Spleen (tissue), 11 donors: Measurements from ENCODE around the gene KCNMB4. TPM values are rescaled to one million over a fixed set of nuclear protein-coding genes. Genes with fewer than 3 reads are reported as not detected.

Source experiments
- DNase-seq: peaks from one replicate; pipeline ENCODE4 v3.0.0-alpha.2; 2020
- H3K27ac ChIP-seq, 8 donors: fragments of 200-600 bp; sonication (generic) in 7 of 8; 1 replicate in 4 of 8; 2 replicates in 4 of 8; pipeline versions ENCODE4 v1.5.0 to v1.8.0; 2016 to 2021; ENCODE audit warnings: inconsistent platforms in 4 of 8, mild to moderate bottlenecking in 4 of 8, moderate library complexity in 1 of 8
- H3K27me3 ChIP-seq, 7 donors: fragments of 200-600 bp; sonication (generic) in 6 of 7; replicated peaks in 1 of 7; 1 replicate in 4 of 7; 2 replicates in 3 of 7; pipeline versions ENCODE4 v1.5.0 to v1.8.0; 2016 to 2021; ENCODE audit warnings: inconsistent platforms in 3 of 7, mild to moderate bottlenecking in 1 of 7
- H3K36me3 ChIP-seq, 6 donors: fragments of 200-600 bp; sonication (generic) in 5 of 6; 1 replicate in 4 of 6; 2 replicates in 2 of 6; pipeline versions ENCODE4 v1.5.0 to v1.8.0; 2016 to 2021; ENCODE audit warnings: inconsistent platforms in 2 of 6
- H3K4me1 ChIP-seq, 6 donors: fragments of 200-600 bp; sonication (generic) in 5 of 6; 1 replicate in 3 of 6; 2 replicates in 3 of 6; pipeline versions ENCODE4 v1.5.0 to v1.8.0; 2016 to 2021; ENCODE audit warnings: inconsistent platforms in 3 of 6
- H3K4me3 ChIP-seq, 8 donors: fragments of 200-600 bp; sonication (generic) in 7 of 8; 1 replicate in 4 of 8; 2 replicates in 4 of 8; pipeline versions ENCODE4 v1.5.0 to v1.8.0; 2016 to 2021; ENCODE audit warnings: inconsistent platforms in 4 of 8, mild to moderate bottlenecking in 4 of 8, moderate library complexity in 2 of 8
- H3K9me3 ChIP-seq, 8 donors: fragments of 200-600 bp; sonication (generic) in 7 of 8; 1 replicate in 4 of 8; 2 replicates in 4 of 8; pipeline versions ENCODE4 v1.5.0 to v1.8.0; 2016 to 2021; ENCODE audit warnings: inconsistent platforms in 4 of 8
- POLR2A ChIP-seq, 3 donors: fragments of 450-650 bp; IDR thresholded peaks; one replicate each; pipeline ENCODE4 v1.5.1; 2017; ENCODE audit warnings: antibody characterized with exemption in 3 of 3, mild to moderate bottlenecking in 1 of 3
- POLR2AphosphoS5 ChIP-seq, 3 donors: sonication (generic); formaldehyde crosslinking; IDR thresholded peaks; one replicate each; pipeline ENCODE4 v1.5.1; 2017; ENCODE audit warnings: antibody characterized with exemption in 3 of 3
- WGBS, 5 donors: extraction: QIAGEN DNeasy Blood & Tissue Kit in 3 of 5; methylation state at CpG; one replicate each; pipeline versions ENCODE4 v1.1.5 to v1.1.7; 2013 to 2018; 5-methylcytosine and 5-hydroxymethylcytosine counted together
- intact Hi-C: fragments of 100-400 bp; cut with DNase I; formaldehyde crosslinking; loops from one replicate; pipeline ENCODE4 v1.15.0; 2023; ENCODE audit warnings: low total_unique reads
- polyA plus RNA-seq, 3 donors: library from polyadenylated mRNA; stranded (reverse); fragments of 200-250 nt; gene quantifications; one replicate each; pipeline ENCODE4 v1.2.1, GENCODE V29; 2013
- total RNA-seq, 7 donors: library from RNA; depleted of rRNA in 3 of 7; stranded (reverse); fragments of >200 nt in 3 of 7; fragmentation: NEBNext Ultra II Directional in 4 of 7; extraction: Animal tissue kit (Norgen Biotek cat#: 25700) in 4 of 7; gene quantifications; one replicate each; pipeline versions ENCODE4 v1.1.0 to v1.2.1, GENCODE V29; 2016 to 2021
- TF ChIP-seq, protein P1 (sequence below), 11 experiments: fragments of 200-600 bp in 7 of 11; fragments of 450-650 bp in 4 of 11; sonication (generic) in 4 of 11; IDR thresholded peaks in 8 of 11; conservative IDR thresholded peaks in 3 of 11; 1 replicate in 7 of 11; 2 replicates in 4 of 11; pipeline versions ENCODE4 v1.4.0 to v1.8.0; 2016 to 2021; ENCODE audit warnings: antibody characterized with exemption in 11 of 11, inconsistent platforms in 4 of 11, mild to moderate bottlenecking in 1 of 11
- donor health status: healthy with polysubstance abuse.
- donor health status: DM: no; HTN: no; CAD: no; lungs with moderate emphysema.
- donor health status: DM: no; HTN: no; CAD: no.
- donor health status: Bipolar disorder and iron deficiency.
- donor health status: healthy.
- donor health status: DM: no; HTN: no; CAD: no.
- donor health status: DM: yes; HTN: yes; CAD: no.

Gene KCNMB4
- total and polyA plus RNA-seq, 10 donors = 1.1 to 6.3 (median 2.4) TPM

DNA sequence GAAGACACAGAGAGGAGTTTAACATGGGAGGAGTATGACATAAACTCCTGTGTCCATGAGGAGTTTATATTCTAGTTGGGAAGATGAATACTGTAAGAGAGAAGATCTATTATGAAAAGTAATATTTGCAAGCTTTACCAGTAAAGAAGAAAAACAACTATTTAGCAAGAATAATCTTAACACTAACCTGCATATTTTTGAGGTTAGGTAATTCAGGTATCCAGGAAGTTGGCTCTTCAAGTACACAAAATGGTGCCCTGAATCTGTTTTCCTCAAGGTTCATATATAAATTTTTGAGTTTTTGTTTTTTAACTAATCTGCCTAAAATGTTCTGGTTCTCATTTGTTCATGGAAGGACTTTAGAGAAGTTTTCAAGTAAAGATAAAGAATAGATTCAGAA lies 33.9 kb upstream of the KCNMB4 start:
- TF ChIP-seq POLR2AphosphoS5 (IDR thresholded peaks at IDR 0.05) = no peak
- TF ChIP-seq, protein P1, sequence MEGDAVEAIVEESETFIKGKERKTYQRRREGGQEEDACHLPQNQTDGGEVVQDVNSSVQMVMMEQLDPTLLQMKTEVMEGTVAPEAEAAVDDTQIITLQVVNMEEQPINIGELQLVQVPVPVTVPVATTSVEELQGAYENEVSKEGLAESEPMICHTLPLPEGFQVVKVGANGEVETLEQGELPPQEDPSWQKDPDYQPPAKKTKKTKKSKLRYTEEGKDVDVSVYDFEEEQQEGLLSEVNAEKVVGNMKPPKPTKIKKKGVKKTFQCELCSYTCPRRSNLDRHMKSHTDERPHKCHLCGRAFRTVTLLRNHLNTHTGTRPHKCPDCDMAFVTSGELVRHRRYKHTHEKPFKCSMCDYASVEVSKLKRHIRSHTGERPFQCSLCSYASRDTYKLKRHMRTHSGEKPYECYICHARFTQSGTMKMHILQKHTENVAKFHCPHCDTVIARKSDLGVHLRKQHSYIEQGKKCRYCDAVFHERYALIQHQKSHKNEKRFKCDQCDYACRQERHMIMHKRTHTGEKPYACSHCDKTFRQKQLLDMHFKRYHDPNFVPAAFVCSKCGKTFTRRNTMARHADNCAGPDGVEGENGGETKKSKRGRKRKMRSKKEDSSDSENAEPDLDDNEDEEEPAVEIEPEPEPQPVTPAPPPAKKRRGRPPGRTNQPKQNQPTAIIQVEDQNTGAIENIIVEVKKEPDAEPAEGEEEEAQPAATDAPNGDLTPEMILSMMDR (IDR thresholded peaks at IDR 0.05 in 8 of 11, conservative IDR thresholded peaks at IDR 0.05 in 3 of 11) = no peak
- no peak for TF ChIP-seq POLR2A (IDR thresholded peaks at IDR 0.05)
- intact Hi-C loops = no loop called here
- no peak for DNase-seq

DNA sequence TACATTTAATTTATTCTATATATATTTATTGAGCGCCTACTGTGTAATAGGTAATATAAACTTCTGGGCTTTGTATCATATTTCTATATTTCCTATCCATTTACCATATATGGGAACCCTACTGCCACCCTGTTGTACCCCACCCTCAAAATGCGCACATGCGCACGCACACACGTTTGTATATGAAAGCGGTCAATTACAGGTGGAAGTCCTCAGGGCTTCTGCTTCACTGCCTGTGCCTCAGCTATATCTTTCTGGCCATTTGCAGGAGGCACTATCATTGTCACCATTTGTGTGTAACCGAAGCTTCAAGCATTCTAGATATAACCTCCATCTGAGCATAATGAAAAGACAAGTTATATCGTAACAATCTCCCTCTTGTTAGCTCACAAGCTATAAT lies 31.3 kb upstream of the KCNMB4 start:
- 96 to 98% (median 98%) methylated on average over 8 of the region's 8 CpGs for WGBS, 5 donors
- TF ChIP-seq, protein P1 (IDR thresholded peaks at IDR 0.05 in 8 of 11, conservative IDR thresholded peaks at IDR 0.05 in 3 of 11) = no peak
- TF ChIP-seq POLR2AphosphoS5 (IDR thresholded peaks at IDR 0.05) (no peak), POLR2A (IDR thresholded peaks at IDR 0.05) (no peak)
- Histone ChIP-seq H3K27ac (no peak overlapping the region), H3K9me3 (no peaks in the 10 kb centered on the region), H3K4me1 (no peaks in the 10 kb centered on the region), H3K27me3 (no peaks in the 10 kb centered on the region), H3K36me3 (peaks cover 5 to 61% (median 32%) of the 10 kb centered on the region in 6 donors), H3K4me3 (no peak overlapping the region)
- intact Hi-C loops = no loop called here
- no peak for DNase-seq

More for the DNA sequence above, 33.9 kb upstream of the KCNMB4 start:
- Histone ChIP-seq H3K36me3 (peaks cover 0 to 45% (median 14%) of the 10 kb centered on the region in 6 donors), H3K4me1 (no peaks in the 10 kb centered on the region), H3K27me3 (no peaks in the 10 kb centered on the region), H3K27ac (no peak overlapping the region), H3K4me3 (no peak overlapping the region), H3K9me3 (no peaks in the 10 kb centered on the region)

DNA sequence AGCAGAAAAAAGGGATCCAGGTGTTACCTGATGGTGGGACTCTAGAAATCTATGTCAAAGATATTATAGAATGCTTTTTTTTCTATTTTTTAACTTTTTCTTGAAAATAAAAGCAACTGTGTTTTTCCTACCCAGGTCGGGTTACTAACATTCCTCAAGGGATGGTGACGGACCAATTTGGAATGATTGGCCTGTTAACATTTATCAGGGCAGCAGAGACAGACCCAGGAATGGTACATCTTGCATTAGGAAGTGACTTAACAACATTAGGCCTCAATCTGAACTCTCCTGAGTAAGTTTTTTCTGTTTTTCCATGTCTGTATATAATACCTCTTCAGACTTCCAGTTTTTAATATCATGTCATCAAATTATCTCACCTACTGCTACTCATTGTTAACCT lies 27.6 kb upstream of the KCNMB4 start:
- Histone ChIP-seq H3K4me1 (no peaks in the 10 kb centered on the region), H3K4me3 (no peak overlapping the region), H3K9me3 (no peaks in the 10 kb centered on the region), H3K36me3 (peaks cover 5 to 91% (median 63%) of the 10 kb centered on the region in 6 donors), H3K27me3 (no peaks in the 10 kb centered on the region), H3K27ac (no peak overlapping the region)
- TF ChIP-seq, protein P1 (IDR thresholded peaks at IDR 0.05 in 8 of 11, conservative IDR thresholded peaks at IDR 0.05 in 3 of 11) = no peak
- TF ChIP-seq POLR2A (IDR thresholded peaks at IDR 0.05) (no peak), POLR2AphosphoS5 (IDR thresholded peaks at IDR 0.05) (no peak)
- DNase-seq = no peak
- WGBS, 5 donors = 97 to 99% (median 98%) methylated on average over 2 of the region's 2 CpGs
- intact Hi-C loops = no loop called here

DNA sequence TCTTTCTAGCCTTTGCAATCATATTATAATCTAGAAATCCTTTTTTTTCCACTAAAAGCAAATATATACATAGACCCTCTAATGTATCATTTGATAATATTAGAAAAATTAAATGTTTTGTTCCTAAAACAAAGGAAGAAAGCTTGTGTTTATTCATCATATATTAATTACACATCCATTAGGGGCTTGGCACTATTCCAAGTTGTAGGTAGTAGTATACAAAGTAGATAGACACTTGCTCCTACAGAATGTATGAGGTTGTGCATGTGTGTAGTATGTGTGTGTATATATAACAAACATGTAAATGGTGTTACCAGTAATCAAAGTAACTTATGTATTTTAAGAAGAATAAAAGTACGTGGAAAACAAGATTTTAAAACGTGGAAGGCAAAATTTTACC lies 15.0 kb upstream of the KCNMB4 start:
- H3K4me3 ChIP-seq = no peak overlapping the region
- H3K9me3 ChIP-seq = no peaks in the 10 kb centered on the region
- TF ChIP-seq, protein P1 (IDR thresholded peaks at IDR 0.05 in 8 of 11, conservative IDR thresholded peaks at IDR 0.05 in 3 of 11) = no peak
- TF ChIP-seq POLR2A (IDR thresholded peaks at IDR 0.05) (no peak), POLR2AphosphoS5 (IDR thresholded peaks at IDR 0.05) (no peak)
- no peak for DNase-seq
- H3K36me3 ChIP-seq = peaks cover 0 to 67% (median 20%) of the 10 kb centered on the region in 6 donors
- H3K4me1 ChIP-seq = peaks cover 0 to 19% (median 3%) of the 10 kb centered on the region in 6 donors
- WGBS, 5 donors = 91 to 97% (median 95%) methylated on average over 2 of the region's 2 CpGs
- H3K27ac ChIP-seq = no peak overlapping the region
- H3K27me3 ChIP-seq = no peaks in the 10 kb centered on the region
- intact Hi-C loops = loop anchor here (10.0 kb wide), 1 partner anchor 106 kb away; the partner anchor contains the start of gene CNOT2
